ENCODE results near the gene DPP6. TPM values are rescaled to one million over a fixed set of nuclear protein-coding genes. Genes with fewer than 3 reads are reported as not detected.
A peak's percentile ranks its signal among the peaks of the same experiment; 100 is the strongest.
"Not testable (repeated sequence)": the region's sequence is repeated elsewhere in the genome, so short reads cannot be mapped to it uniquely, and the experiment has no call there.

DPP6 gene
- total RNA-seq, 1 donor from 2014 or later: 1.4 TPM

GRCh38 chr7:154071833-154072232, 19.6 kb downstream of the DPP6 start:
- not testable (repeated sequence) for H3K36me3 Mint-ChIP-seq (ENCODE audit: low read depth, unreplicated experiment); H3K27me3 Mint-ChIP-seq (ENCODE audit: unreplicated experiment); H3K4me3 Mint-ChIP-seq (ENCODE audit: unreplicated experiment); H3K27ac Mint-ChIP-seq (ENCODE audit: unreplicated experiment); H3K9me3 Mint-ChIP-seq (ENCODE audit: unreplicated experiment); H3K4me1 Mint-ChIP-seq (ENCODE audit: unreplicated experiment)
- peak; percentile 56 for TF ChIP-seq CTCF (IDR thresholded peaks at IDR 0.05; ENCODE audit: unreplicated experiment)
- peak; percentile 54 for DNase-seq (ENCODE audit: low spot score)

- not testable (repeated sequence) for H3K27ac Mint-ChIP-seq (ENCODE audit: unreplicated experiment); H3K9me3 Mint-ChIP-seq (ENCODE audit: unreplicated experiment); H3K36me3 Mint-ChIP-seq (ENCODE audit: low read depth, unreplicated experiment); H3K27me3 Mint-ChIP-seq (ENCODE audit: unreplicated experiment); H3K4me3 Mint-ChIP-seq (ENCODE audit: unreplicated experiment); H3K4me1 Mint-ChIP-seq (ENCODE audit: unreplicated experiment); DNase-seq (ENCODE audit: low spot score)
These were observed 20.4 kb downstream of the DPP6 start for GRCh38 chr7:154072395-154073181.

- not testable (repeated sequence) for H3K27ac Mint-ChIP-seq (ENCODE audit: unreplicated experiment); H3K4me3 Mint-ChIP-seq (ENCODE audit: unreplicated experiment); H3K4me1 Mint-ChIP-seq (ENCODE audit: unreplicated experiment); H3K9me3 Mint-ChIP-seq (ENCODE audit: unreplicated experiment); H3K27me3 Mint-ChIP-seq (ENCODE audit: unreplicated experiment); DNase-seq (ENCODE audit: low spot score); H3K36me3 Mint-ChIP-seq (ENCODE audit: low read depth, unreplicated experiment)
These were observed 26.3 kb downstream of the DPP6 start for GRCh38 chr7:154078523-154078922.

GRCh38 chr7:154080249-154080648, 28.1 kb downstream of the DPP6 start:
- H3K27me3 Mint-ChIP-seq (ENCODE audit: unreplicated experiment); H3K36me3 Mint-ChIP-seq (ENCODE audit: low read depth, unreplicated experiment); H3K4me1 Mint-ChIP-seq (ENCODE audit: unreplicated experiment); H3K9me3 Mint-ChIP-seq (ENCODE audit: unreplicated experiment); H3K4me3 Mint-ChIP-seq (ENCODE audit: unreplicated experiment); DNase-seq (ENCODE audit: low spot score); H3K27ac Mint-ChIP-seq (ENCODE audit: unreplicated experiment): not testable (repeated sequence)

- not testable (repeated sequence) for H3K36me3 Mint-ChIP-seq (ENCODE audit: low read depth, unreplicated experiment); H3K4me3 Mint-ChIP-seq (ENCODE audit: unreplicated experiment); H3K27ac Mint-ChIP-seq (ENCODE audit: unreplicated experiment); H3K4me1 Mint-ChIP-seq (ENCODE audit: unreplicated experiment); H3K9me3 Mint-ChIP-seq (ENCODE audit: unreplicated experiment); DNase-seq (ENCODE audit: low spot score); H3K27me3 Mint-ChIP-seq (ENCODE audit: unreplicated experiment)
These were observed 35.0 kb downstream of the DPP6 start for GRCh38 chr7:154087037-154087725.

- H3K4me1 Mint-ChIP-seq (ENCODE audit: unreplicated experiment); H3K9me3 Mint-ChIP-seq (ENCODE audit: unreplicated experiment); DNase-seq (ENCODE audit: low spot score); H3K27me3 Mint-ChIP-seq (ENCODE audit: unreplicated experiment); H3K27ac Mint-ChIP-seq (ENCODE audit: unreplicated experiment); H3K36me3 Mint-ChIP-seq (ENCODE audit: low read depth, unreplicated experiment); H3K4me3 Mint-ChIP-seq (ENCODE audit: unreplicated experiment): not testable (repeated sequence)
These were observed 39.9 kb downstream of the DPP6 start for GRCh38 chr7:154092093-154092492.

GRCh38 chr7:154095201-154095600, 43.0 kb downstream of the DPP6 start:
- not testable (repeated sequence) for DNase-seq (ENCODE audit: low spot score); H3K27me3 Mint-ChIP-seq (ENCODE audit: unreplicated experiment); H3K4me3 Mint-ChIP-seq (ENCODE audit: unreplicated experiment); H3K36me3 Mint-ChIP-seq (ENCODE audit: low read depth, unreplicated experiment); H3K4me1 Mint-ChIP-seq (ENCODE audit: unreplicated experiment); H3K27ac Mint-ChIP-seq (ENCODE audit: unreplicated experiment); H3K9me3 Mint-ChIP-seq (ENCODE audit: unreplicated experiment)

GRCh38 chr7:154105063-154105462, 52.9 kb downstream of the DPP6 start:
- not testable (repeated sequence) for H3K27me3 Mint-ChIP-seq (ENCODE audit: unreplicated experiment); H3K27ac Mint-ChIP-seq (ENCODE audit: unreplicated experiment); H3K4me3 Mint-ChIP-seq (ENCODE audit: unreplicated experiment); H3K9me3 Mint-ChIP-seq (ENCODE audit: unreplicated experiment); H3K36me3 Mint-ChIP-seq (ENCODE audit: low read depth, unreplicated experiment); DNase-seq (ENCODE audit: low spot score); H3K4me1 Mint-ChIP-seq (ENCODE audit: unreplicated experiment)

- not testable (repeated sequence) for H3K36me3 Mint-ChIP-seq (ENCODE audit: low read depth, unreplicated experiment); H3K9me3 Mint-ChIP-seq (ENCODE audit: unreplicated experiment); H3K4me3 Mint-ChIP-seq (ENCODE audit: unreplicated experiment)
These were observed 57.4 kb downstream of the DPP6 start for GRCh38 chr7:154109615-154110014.

GRCh38 chr7:154113732-154114351, 61.6 kb downstream of the DPP6 start:
- H3K27ac Mint-ChIP-seq (ENCODE audit: unreplicated experiment); H3K4me3 Mint-ChIP-seq (ENCODE audit: unreplicated experiment); H3K27me3 Mint-ChIP-seq (ENCODE audit: unreplicated experiment); H3K36me3 Mint-ChIP-seq (ENCODE audit: low read depth, unreplicated experiment); DNase-seq (ENCODE audit: low spot score); H3K4me1 Mint-ChIP-seq (ENCODE audit: unreplicated experiment); H3K9me3 Mint-ChIP-seq (ENCODE audit: unreplicated experiment): not testable (repeated sequence)

More at GRCh38 chr7:154109615-154110014, 57.4 kb downstream of the DPP6 start:
- H3K27ac Mint-ChIP-seq (ENCODE audit: unreplicated experiment); DNase-seq (ENCODE audit: low spot score); H3K4me1 Mint-ChIP-seq (ENCODE audit: unreplicated experiment); H3K27me3 Mint-ChIP-seq (ENCODE audit: unreplicated experiment): not testable (repeated sequence)
